HG03342 (cell line): ENCODE results near the gene PREP.

Experiments
- ATAC-seq: cut with Tn5 transposase; IDR thresholded peaks from one replicate; pipeline ENCODE4 v1.9.1; 2021; ENCODE audit warnings: mild to moderate bottlenecking, moderate library complexity; ENCODE audit not compliant: unreplicated experiment

PREP gene

DNA sequence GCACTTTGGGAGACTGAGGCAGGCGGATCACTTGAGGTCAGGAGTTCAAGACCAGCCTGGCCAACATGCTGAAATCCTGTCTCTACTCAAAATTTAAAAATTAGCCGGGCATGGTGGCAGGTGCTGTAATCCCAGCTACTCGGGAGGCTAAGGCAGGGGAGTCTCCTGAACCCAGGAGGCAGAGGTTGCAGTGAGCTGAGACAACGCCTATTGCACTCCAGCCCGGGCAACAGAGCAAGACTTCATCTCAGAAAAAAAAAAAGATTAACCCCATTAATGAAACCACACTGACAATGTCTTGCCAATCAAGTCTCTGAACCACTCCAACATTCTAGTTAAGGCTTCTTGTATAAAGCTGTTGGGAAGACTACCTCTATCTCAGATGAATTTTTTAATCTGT is 4.0 kb downstream of the PREP start:
- ATAC-seq: no peak

DNA sequence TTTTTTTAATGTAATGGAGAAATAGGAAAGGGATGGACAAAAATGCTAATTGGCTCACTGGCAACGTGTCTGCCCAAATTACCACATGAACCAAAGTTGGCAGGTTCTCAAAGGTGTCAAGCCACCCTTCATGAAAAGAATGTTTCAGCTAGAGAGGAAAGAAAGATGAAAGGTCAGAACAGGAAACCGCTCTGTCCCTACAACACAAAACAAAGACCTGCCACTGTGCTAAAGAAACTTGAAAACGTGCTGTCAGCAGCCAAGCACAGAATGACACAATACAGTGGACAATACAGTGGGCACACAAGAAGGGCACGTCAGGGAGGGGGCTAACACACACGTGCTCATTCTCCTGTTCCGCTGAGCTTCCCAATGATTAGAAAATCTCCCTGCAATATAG is 4.9 kb downstream of the PREP start:
- no peak for ATAC-seq

- no peak for ATAC-seq
Observed at GRCh38 chr6:105391705-105392104, 11.2 kb downstream of the PREP start.

DNA sequence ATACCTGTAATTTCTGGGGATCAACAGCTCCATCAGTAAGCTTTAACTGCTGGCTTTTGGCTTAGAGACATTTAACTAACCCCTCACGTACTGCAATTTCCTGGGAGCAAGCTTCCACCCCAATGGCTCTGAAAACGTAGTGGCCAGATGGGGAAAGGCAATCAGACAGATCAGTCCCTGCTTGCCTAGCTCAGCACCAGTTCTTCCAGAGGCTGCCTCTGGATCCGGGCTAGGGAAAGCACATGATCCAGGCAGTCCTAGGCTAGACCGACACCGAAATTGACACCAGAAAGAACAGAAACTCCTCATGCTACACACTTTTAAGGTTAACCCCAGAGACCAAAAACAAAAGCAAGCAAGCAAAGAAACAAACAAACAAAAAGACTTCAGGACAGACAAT is 13.3 kb downstream of the PREP start:
- ATAC-seq: no peak

- ATAC-seq: no peak
Observed at GRCh38 chr6:105388392-105388791, 14.5 kb downstream of the PREP start.

DNA sequence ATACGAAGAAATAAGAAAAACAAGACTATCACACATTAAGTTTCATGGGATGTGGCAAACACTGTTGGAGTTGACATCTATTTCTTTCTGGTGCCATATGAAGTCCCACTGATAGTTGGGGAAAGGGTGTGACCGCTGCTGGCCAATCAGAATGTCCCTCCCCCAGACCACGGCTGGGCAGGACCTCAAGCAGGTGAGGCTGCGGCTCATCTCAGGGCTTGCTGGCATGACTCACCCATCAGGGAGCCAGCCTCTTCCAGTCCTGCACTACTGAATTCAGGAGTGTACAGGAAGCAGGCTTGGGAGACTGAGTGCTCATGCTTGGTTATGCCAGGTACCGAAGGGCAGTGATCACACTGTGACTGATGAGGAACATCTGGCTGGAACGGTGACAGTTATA is 18.9 kb downstream of the PREP start:
- ATAC-seq: no peak

DNA sequence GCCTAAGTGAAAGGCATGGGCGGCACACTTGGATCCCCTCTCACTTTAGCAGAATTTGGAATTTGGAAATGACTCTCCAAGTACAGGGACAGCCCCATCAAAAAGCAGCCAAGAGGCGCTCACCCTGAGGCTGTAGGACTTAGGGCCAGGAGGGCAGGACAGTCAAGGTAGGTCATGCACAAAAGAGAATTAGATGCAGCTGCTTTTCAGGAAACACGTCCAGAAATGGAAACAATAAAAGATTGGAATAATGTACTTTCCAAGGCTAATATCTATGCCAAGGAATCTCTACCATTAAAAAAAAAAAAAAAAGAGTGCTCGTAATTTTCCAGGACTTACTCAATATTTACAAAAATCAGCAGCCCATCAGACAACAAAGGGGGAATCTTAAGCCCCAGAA is 19.9 kb downstream of the PREP start:
- ATAC-seq: no peak

DNA sequence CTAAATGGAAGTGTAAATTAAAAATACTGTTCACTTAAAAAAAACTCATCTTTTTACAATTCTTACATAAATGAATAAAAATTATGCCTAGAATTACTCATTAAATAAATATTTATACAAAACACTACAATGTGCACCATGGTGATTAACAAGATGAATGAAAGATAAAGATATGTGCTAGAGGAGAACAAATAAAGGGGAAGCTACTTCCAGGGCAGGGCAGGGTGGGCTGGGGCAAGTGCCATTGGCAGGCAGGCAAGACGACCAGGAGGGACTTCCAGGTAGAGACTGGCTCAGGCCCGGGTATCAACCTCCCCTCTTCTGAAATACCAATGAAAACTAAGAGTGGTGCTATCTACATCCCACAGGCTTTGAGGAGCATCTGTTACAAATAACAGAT is 20.4 kb downstream of the PREP start:
- no peak for ATAC-seq

DNA sequence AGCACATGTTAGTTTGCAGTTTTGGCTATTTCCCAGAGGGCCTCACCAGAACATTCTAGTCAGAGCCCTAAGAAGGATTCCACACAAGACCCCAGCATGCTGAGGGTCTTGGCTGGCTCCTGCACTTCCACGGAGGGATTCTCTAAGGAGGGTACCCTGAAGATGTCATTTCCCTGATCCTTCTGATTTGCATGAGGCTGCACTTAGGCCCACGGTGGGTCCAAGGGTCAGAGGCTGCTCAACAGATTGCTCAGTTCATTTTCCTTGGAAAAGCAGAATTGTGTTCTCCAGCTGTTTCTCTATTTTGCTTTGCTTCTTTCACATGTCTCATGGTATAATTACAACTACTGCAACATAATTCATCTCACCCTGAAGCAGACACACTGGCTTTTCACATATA is 22.2 kb downstream of the PREP start:
- no peak for ATAC-seq

DNA sequence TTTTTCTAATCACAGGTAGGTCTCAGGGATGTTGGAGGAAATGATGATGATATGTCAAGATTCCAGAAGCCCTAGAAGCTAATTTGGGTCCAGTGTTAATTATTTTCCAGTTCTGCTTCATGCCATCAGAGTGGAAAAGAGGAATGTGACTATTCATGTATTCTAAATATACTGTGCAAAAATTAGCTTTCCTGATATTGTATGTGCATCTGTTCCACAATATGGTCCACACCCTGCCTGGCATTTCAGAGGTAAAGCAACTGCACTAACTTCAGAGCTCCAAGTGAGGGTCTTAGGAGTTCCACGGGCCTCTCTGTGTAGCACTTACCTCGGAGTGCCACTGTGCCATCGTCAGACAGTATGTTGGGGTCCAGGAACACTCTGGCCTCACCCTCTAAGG is 27.1 kb downstream of the PREP start:
- no peak for ATAC-seq

- no peak for ATAC-seq
Observed at GRCh38 chr6:105374010-105374420, 28.9 kb downstream of the PREP start.

DNA sequence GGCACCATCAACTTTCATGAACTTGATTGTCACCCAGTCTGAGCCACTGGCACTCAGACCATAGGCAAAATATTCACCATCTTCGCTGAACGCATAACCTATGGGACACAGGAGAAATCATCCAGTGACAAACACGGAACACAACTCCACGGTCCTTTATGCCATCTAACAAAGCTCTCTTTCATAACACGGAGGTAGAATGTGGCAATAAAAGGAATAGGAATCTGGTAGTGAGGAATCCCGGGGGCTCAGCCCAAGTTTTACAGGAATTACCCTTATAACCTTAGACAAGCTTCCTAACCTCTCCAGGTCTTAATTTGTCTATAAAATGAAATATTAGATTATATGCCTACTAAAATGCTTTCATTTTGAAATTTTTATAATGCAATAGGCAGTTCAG is 29.4 kb downstream of the PREP start:
- ATAC-seq: no peak

- ATAC-seq: no peak
Observed at GRCh38 chr6:105372849-105373182, 30.1 kb downstream of the PREP start.

DNA sequence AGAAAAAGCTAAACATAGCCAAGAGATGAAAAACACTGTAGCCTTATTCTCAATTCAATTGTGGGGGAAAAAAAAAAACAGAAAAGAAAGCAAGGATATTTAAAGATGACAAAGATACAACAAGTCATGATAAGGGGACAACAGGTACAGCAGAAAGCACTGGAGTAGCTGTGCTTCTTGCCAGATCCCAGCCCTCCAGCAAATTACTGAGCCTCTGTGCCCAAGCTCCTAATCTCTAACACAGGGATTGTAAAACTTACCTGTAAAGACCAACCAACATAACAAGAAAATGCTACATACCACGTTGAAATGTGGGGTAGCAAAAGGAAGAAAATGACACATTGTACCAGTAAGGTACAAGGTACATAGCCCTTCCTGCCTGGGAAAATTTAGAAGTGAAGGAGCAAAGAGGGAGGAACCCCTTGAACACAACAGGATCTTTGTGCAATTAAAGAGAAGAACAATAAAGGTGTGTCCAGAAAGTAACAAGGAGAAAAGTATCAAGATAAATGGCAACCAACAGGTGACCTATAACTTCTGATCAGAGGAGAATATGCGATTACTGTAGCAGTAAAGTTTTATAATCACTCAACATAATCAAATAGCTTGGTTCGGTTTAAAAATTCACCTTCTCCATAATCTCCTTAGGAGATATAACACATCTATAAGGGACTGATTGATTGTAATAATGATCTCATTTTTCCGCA is 30.6 kb downstream of the PREP start:
- no peak for ATAC-seq

DNA sequence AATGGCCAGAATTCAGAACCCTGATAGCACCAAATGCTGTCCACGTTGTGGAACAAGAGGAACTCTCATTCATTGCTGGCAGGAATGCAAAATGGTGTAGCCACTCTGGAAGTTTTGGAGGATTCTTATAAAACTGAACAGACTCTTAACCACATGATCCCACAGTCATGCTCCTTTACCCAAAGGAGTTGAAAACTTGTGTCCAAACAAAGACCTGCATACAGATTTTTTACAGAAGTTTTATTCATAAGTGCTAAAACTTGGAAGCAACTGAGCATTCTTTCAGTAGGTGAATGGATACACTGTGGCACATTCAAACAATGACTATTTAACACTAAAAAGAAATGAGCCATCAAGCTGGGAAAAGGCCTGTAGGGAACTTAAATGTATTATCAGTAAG is 32.5 kb downstream of the PREP start:
- ATAC-seq: no peak

- no peak for ATAC-seq
Observed at GRCh38 chr6:105369145-105369544, 33.7 kb downstream of the PREP start.

DNA sequence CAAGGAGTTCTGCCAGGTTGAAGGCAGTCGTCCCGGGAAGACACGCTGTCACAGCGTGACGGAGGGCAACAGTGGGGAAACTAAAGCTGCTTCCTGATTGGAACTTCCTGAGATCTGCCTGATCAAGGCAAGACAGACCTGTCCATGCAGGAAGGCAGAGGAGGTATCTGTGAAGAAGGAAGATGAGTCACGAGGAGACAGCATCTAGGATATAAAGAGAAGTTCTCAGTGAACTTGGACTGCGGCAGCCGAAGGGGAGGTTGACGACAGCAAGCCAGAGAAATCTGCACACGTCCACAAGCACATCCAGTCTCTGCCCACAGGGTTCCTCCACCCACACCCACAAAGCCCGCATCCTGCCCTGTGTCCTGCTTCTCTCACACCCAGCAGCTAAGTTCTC is 38.6 kb downstream of the PREP start:
- no peak for ATAC-seq

GRCh38 chr6:105363100-105363754 is 39.7 kb downstream of the PREP start:
- ATAC-seq: no peak

- ATAC-seq: no peak
Observed at GRCh38 chr6:105359419-105360370, 43.2 kb downstream of the PREP start.

DNA sequence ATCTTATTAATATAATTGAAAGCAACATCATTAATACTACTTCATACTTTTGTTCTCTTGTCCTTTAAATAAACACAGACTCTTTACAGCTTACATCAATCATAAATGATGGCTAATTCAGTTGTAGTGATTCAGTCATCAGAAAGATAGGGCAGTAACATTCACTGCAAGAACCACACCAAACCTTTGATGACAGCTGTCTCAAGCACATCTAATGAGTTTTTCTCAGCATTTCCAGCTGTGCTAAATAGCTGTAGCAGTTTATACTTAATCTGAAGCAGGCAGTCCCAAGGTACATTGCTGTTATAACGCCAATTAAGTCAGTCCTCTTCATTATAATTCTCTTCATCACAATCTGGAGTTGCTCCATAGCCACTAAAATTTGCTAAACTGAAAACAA is 45.7 kb downstream of the PREP start:
- ATAC-seq: no peak

DNA sequence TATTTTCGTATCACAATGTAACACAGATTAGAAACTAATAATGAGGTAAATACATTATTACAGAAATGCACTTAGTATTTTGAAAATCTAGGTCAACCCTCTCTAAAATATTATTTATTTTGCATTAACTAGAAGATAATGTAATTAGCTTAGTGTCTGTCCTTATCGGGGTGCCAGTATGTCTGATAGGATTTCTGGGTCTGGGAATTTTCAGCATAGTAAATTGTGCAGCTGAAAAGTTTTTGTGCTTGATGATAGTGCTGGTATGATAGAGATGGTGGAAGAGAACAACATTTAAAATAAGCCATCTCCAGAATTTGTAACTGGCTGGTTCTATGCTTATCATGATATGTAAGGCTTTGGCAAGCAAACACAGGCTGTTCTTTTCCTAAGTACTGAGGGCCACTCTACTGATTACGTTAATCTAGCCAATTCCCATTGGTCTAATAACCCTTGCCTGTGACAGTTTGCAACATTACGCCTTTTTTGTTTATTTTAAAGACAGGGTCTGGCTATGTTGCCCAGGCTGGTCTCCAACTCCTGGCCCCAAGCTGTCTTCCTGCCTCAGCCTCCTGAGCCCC is 50.8 kb downstream of the PREP start:
- no peak for ATAC-seq

- no peak for ATAC-seq
Observed at GRCh38 chr6:105348897-105349296, 54.0 kb downstream of the PREP start.
